Skeletal muscle satellite cell (primary cell): ENCODE measurements around the gene ABCA9.
A peak's percentile ranks its signal among the peaks of the same experiment; 100 is the strongest.

ENCODE experiments used
- H3K27me3 ChIP-seq: 2 replicates; pipeline ENCODE4 v1.7.0; 2013; ENCODE audit warnings: low read length; ENCODE audit not compliant: control insufficient read depth, insufficient read depth
- H3K36me3 ChIP-seq: 2 replicates; pipeline ENCODE4 v1.7.0; 2013; ENCODE audit warnings: mild to moderate bottlenecking, control low read depth, low read length; ENCODE audit not compliant: insufficient read depth
- H3K4me1 ChIP-seq: 2 replicates; pipeline ENCODE4 v1.7.0; 2013; ENCODE audit warnings: low read length; ENCODE audit not compliant: control insufficient read depth, insufficient read depth
- H3K4me2 ChIP-seq: 2 replicates; pipeline ENCODE4 v1.7.0; 2013; ENCODE audit warnings: mild to moderate bottlenecking, low read length
- H3K4me3 ChIP-seq: 2 replicates; pipeline ENCODE4 v1.7.0; 2013; ENCODE audit warnings: low read length
- H3K9ac ChIP-seq: 2 replicates; pipeline ENCODE4 v1.7.0; 2013; ENCODE audit warnings: mild to moderate bottlenecking, low read depth, low read length, moderate library complexity
- H3K9me3 ChIP-seq: replicated peaks from 2 replicates; pipeline ENCODE4 v1.7.0; 2013; ENCODE audit warnings: mild to moderate bottlenecking, control low read depth, low read length

The ABCA9 gene

GRCh38 chr17:69050999-69051775, 9.5 kb downstream of the ABCA9 start:
- Histone ChIP-seq H3K9me3 (no peaks in the 10 kb centered on the region), H3K9ac (no peak overlapping the region), H3K4me3 (no peak overlapping the region), H3K4me2 (peak overlapping the region; percentile 15), H3K27me3 (no peaks in the 10 kb centered on the region), H3K36me3 (no peaks in the 10 kb centered on the region), H3K4me1 (peaks cover 22% of the 10 kb centered on the region)

- H3K9me3 ChIP-seq, result no peaks in the 10 kb centered on the region
- no peaks in the 10 kb centered on the region for H3K36me3 ChIP-seq
- no peak overlapping the region for H3K4me2 ChIP-seq
- H3K27me3 ChIP-seq, result no peaks in the 10 kb centered on the region
- no peak overlapping the region for H3K4me3 ChIP-seq
- H3K4me1 ChIP-seq, result peaks cover 22% of the 10 kb centered on the region
- no peak overlapping the region for H3K9ac ChIP-seq
Measured at GRCh38 chr17:69048634-69049033, 12.1 kb downstream of the ABCA9 start.

GRCh38 chr17:69047368-69048263, 13.1 kb downstream of the ABCA9 start:
- no peaks in the 10 kb centered on the region for H3K36me3 ChIP-seq
- no peaks in the 10 kb centered on the region for H3K9me3 ChIP-seq
- H3K4me1 ChIP-seq, result peaks cover 22% of the 10 kb centered on the region
- H3K27me3 ChIP-seq, result no peaks in the 10 kb centered on the region
- no peak overlapping the region for H3K4me3 ChIP-seq
- H3K9ac ChIP-seq, result no peak overlapping the region
- no peak overlapping the region for H3K4me2 ChIP-seq

DNA sequence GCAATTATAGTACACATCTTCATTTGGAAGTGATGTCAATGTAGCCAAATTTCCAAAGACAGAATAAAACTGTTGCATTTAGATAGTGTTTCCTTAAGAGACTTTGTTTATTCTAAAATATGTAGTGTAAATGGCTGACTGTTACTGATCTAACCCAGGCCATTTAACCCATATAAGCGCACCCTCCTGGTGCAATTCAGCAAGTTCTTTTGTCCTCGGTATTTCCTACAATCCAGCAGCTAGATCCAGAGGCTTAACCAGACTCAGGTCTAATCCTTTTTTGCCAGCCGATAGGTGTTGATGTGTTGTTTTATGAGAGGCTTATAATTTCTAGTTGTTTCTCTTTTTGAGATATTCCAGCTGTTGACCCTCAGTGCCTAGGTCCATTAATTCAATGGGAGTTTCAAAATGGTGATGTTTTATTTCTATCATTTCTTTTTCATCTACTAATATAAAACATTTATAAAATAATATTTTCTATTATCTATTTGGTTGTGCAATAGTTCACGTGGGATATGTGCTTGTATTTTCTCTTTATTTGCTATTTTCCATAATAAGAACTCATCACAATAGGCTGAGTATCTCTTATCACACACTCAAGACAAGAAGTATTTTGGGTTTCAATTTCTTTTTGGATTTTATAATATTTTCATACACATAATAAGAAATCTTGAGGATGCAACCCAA, 14.5 kb downstream of the ABCA9 start:
- H3K4me2 ChIP-seq, result no peak overlapping the region
- no peak overlapping the region for H3K9ac ChIP-seq
- peaks cover 17% of the 10 kb centered on the region for H3K4me1 ChIP-seq
- no peak overlapping the region for H3K4me3 ChIP-seq
- no peaks in the 10 kb centered on the region for H3K27me3 ChIP-seq
- H3K36me3 ChIP-seq, result no peaks in the 10 kb centered on the region
- H3K9me3 ChIP-seq, result no peaks in the 10 kb centered on the region

GRCh38 chr17:69045646-69046045, 15.1 kb downstream of the ABCA9 start:
- no peaks in the 10 kb centered on the region for H3K36me3 ChIP-seq
- no peak overlapping the region for H3K4me2 ChIP-seq
- no peaks in the 10 kb centered on the region for H3K9me3 ChIP-seq
- no peak overlapping the region for H3K9ac ChIP-seq
- no peak overlapping the region for H3K4me3 ChIP-seq
- no peaks in the 10 kb centered on the region for H3K27me3 ChIP-seq
- peaks cover 11% of the 10 kb centered on the region for H3K4me1 ChIP-seq

- Histone ChIP-seq H3K4me2 (no peak overlapping the region), H3K4me3 (no peak overlapping the region), H3K9me3 (no peaks in the 10 kb centered on the region), H3K9ac (no peak overlapping the region), H3K36me3 (no peaks in the 10 kb centered on the region), H3K4me1 (peaks cover 11% of the 10 kb centered on the region), H3K27me3 (no peaks in the 10 kb centered on the region)
Measured at GRCh38 chr17:69044371-69044770, 16.4 kb downstream of the ABCA9 start.

- Histone ChIP-seq H3K36me3 (no peaks in the 10 kb centered on the region), H3K4me2 (no peak overlapping the region), H3K9ac (no peak overlapping the region), H3K27me3 (no peaks in the 10 kb centered on the region), H3K9me3 (no peaks in the 10 kb centered on the region), H3K4me3 (no peak overlapping the region), H3K4me1 (peaks cover 11% of the 10 kb centered on the region)
Measured at GRCh38 chr17:69043098-69043734, 17.5 kb downstream of the ABCA9 start.

DNA sequence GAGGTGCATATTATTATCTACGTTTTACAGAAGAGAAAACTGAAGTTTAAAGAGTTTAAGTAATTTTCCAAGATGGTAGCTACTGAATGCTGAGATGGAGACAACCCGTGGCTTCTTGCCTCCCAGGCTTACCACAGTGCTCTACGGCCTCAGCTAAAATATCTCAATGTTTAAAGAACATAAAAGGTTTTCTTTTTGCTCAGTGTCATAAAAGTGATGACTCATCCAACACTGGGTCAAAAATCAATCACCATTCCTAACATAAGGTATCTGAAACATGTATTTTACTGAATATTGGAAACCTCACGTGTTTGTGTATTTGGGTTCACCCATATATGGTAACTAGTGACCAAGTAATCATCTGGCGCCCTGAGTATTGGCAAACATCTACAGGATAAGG, 18.4 kb downstream of the ABCA9 start:
- Histone ChIP-seq H3K4me2 (no peak overlapping the region), H3K4me1 (peaks cover 4% of the 10 kb centered on the region), H3K9ac (no peak overlapping the region), H3K9me3 (no peaks in the 10 kb centered on the region), H3K36me3 (no peaks in the 10 kb centered on the region), H3K27me3 (no peaks in the 10 kb centered on the region), H3K4me3 (no peak overlapping the region)

- Histone ChIP-seq H3K9ac (no peak overlapping the region), H3K27me3 (no peaks in the 10 kb centered on the region), H3K36me3 (no peaks in the 10 kb centered on the region), H3K4me1 (no peaks in the 10 kb centered on the region), H3K9me3 (no peaks in the 10 kb centered on the region), H3K4me3 (no peak overlapping the region), H3K4me2 (no peak overlapping the region)
Measured at GRCh38 chr17:69031839-69032238, 28.9 kb downstream of the ABCA9 start.

- Histone ChIP-seq H3K9me3 (no peaks in the 10 kb centered on the region), H3K9ac (no peak overlapping the region), H3K4me2 (no peak overlapping the region), H3K36me3 (no peaks in the 10 kb centered on the region), H3K27me3 (no peaks in the 10 kb centered on the region), H3K4me1 (no peaks in the 10 kb centered on the region), H3K4me3 (no peak overlapping the region)
Measured at GRCh38 chr17:69030169-69030568, 30.6 kb downstream of the ABCA9 start.

- Histone ChIP-seq H3K4me2 (no peak overlapping the region), H3K9me3 (no peaks in the 10 kb centered on the region), H3K36me3 (no peaks in the 10 kb centered on the region), H3K9ac (no peak overlapping the region), H3K4me1 (peaks cover 4% of the 10 kb centered on the region), H3K4me3 (no peak overlapping the region), H3K27me3 (no peaks in the 10 kb centered on the region)
Measured at GRCh38 chr17:69018687-69019086, 42.0 kb downstream of the ABCA9 start.
